Kidney epithelial cell (primary cell): ENCODE measurements around the gene ARPC1A. TPM values are rescaled to one million over a fixed set of nuclear protein-coding genes. Genes with fewer than 3 reads are reported as not detected.
"Not testable (repeated sequence)": the region's sequence is repeated elsewhere in the genome, so short reads cannot be mapped to it uniquely, and the experiment has no call there.

Experiments
- DNase-seq: peaks from one replicate; pipeline ENCODE4 v3.0.0-alpha.2; 2010; ENCODE audit warnings: low read depth
- H3K27me3 ChIP-seq: 2 replicates; pipeline ENCODE4 v1.6.0; 2011; ENCODE audit warnings: low read length; ENCODE audit not compliant: control insufficient read depth, insufficient read depth
- H3K36me3 ChIP-seq: 2 replicates; pipeline ENCODE4 v1.5.1; 2011; ENCODE audit warnings: low read length; ENCODE audit not compliant: control insufficient read depth, insufficient read depth
- H3K4me3 ChIP-seq: 2 replicates; pipeline ENCODE4 v1.5.1; 2011; ENCODE audit warnings: low read depth, mild to moderate bottlenecking, control low read depth, low read length
- CTCF ChIP-seq: IDR thresholded peaks from 2 replicates; pipeline ENCODE4 v1.5.1; 2011; ENCODE audit warnings: mild to moderate bottlenecking, moderate library complexity, low read length, control low read depth, inconsistent platforms; ENCODE audit not compliant: insufficient read depth, poor library complexity, severe bottlenecking
- total RNA-seq: library from RNA; depleted of rRNA; stranded (reverse); fragments of >200 nt; gene quantifications from 2 replicates; pipeline ENCODE4 v1.2.3, GENCODE V29; 2015

Gene ARPC1A
- total RNA-seq, 1 donor from 2014 or later: 216 TPM

DNA sequence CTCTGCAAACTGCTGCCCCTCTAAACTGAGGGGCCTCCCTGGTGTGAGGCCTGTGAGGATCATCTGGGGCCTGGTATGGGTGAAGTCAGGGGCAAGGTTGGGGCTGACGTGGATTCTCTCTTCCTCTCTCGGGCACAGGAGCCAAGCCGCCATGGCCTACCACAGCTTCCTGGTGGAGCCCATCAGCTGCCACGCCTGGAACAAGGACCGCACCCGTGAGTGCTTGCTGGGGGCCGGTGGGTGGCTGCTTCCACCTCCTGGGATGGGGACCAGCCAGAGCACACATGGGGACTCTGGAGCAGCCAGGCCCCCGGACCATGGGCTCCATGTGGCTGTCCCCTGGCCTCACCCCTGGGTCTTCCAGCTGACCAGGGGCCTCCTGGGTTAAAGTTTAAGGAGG is 59.9 kb downstream of the ARPC1A start:
- no peak overlapping the region for H3K4me3 ChIP-seq
- DNase-seq: no peak
- no peaks in the 10 kb centered on the region for H3K27me3 ChIP-seq
- TF ChIP-seq CTCF: no peak
- peaks cover 2% of the 10 kb centered on the region for H3K36me3 ChIP-seq

- no peak for DNase-seq
- TF ChIP-seq CTCF: peak; percentile 31
- Histone ChIP-seq H3K27me3 (no peaks in the 10 kb centered on the region), H3K36me3 (peaks cover 6% of the 10 kb centered on the region), H3K4me3 (no peak overlapping the region)
Measured at GRCh38 chr7:99386584-99387238, 61.0 kb downstream of the ARPC1A start.

GRCh38 chr7:99387239-99387635 is 61.5 kb downstream of the ARPC1A start:
- not testable (repeated sequence) for H3K36me3 ChIP-seq, H3K27me3 ChIP-seq, DNase-seq, H3K4me3 ChIP-seq

DNA sequence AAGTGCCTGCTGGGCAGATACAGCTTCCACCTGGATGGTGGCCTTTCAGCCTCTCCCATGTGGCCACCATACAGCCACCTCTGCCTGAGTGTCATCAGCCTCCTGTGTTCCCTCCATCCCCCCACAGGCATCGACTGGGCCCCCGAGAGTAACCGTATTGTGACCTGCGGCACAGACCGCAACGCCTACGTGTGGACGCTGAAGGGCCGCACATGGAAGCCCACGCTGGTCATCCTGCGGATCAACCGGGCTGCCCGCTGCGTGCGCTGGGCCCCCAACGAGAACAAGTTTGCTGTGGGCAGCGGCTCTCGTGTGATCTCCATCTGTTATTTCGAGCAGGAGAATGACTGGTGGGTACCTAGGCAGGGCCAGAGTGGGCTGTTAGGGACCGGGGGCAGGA is 62.2 kb downstream of the ARPC1A start:
- DNase-seq: no peak
- no peak for TF ChIP-seq CTCF
- H3K27me3 ChIP-seq: no peaks in the 10 kb centered on the region
- no peak overlapping the region for H3K4me3 ChIP-seq
- H3K36me3 ChIP-seq: peaks cover 9% of the 10 kb centered on the region

GRCh38 chr7:99389772-99390171 is 64.1 kb downstream of the ARPC1A start:
- peaks cover 11% of the 10 kb centered on the region for H3K36me3 ChIP-seq

DNA sequence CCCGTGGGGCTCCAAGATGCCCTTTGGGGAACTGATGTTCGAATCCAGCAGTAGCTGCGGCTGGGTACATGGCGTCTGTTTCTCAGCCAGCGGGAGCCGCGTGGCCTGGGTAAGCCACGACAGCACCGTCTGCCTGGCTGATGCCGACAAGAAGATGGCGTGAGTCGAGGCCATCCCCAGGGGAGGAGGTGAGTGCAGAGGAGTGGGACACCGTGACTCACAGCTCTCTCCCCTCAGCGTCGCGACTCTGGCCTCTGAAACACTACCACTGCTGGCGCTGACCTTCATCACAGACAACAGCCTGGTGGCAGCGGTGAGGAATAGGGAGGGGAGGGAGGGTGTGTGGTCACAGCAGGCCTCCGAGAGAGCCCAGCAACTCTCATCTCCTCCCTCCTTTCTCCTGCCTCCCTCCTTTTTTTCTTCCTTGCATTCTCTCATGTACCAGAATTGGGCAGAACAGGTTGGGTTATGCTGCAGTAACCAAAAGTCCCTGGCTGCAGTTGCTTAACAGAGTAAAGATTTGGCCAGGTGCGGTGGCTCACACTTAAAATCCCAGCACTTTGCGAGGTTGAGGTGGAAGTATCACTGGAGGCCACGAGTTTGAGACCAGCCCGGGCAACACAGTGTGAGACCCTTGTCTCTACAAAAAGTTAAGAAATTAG is 65.4 kb downstream of the ARPC1A start:
- no peak for DNase-seq
- TF ChIP-seq CTCF: no peak

More at GRCh38 chr7:99389772-99390171, 64.1 kb downstream of the ARPC1A start:
- Histone ChIP-seq H3K4me3 (no peak overlapping the region), H3K27me3 (no peaks in the 10 kb centered on the region)
- no peak for DNase-seq
- no peak for TF ChIP-seq CTCF

More for the DNA sequence above, 65.4 kb downstream of the ARPC1A start:
- Histone ChIP-seq H3K4me3 (no peak overlapping the region), H3K27me3 (no peaks in the 10 kb centered on the region), H3K36me3 (peaks cover 11% of the 10 kb centered on the region)
